ENCODE measurements around the gene GPC3.

GPC3 gene

GRCh38 chrX:133681897-133682296 is 303.5 kb downstream of the GPC3 start:
- DNase-seq (ENCODE audit: low read depth in 2 of 2), result no peak

GRCh38 chrX:133681421-133681820 is 304.0 kb downstream of the GPC3 start:
- no peak for DNase-seq (ENCODE audit: low read depth in 2 of 2)

GRCh38 chrX:133677123-133678063 is 308.0 kb downstream of the GPC3 start:
- DNase-seq (ENCODE audit: low read depth in 2 of 2), result no peak

GRCh38 chrX:133676344-133677122 is 308.9 kb downstream of the GPC3 start:
- DNase-seq (ENCODE audit: low read depth in 2 of 2), result no peak

DNA sequence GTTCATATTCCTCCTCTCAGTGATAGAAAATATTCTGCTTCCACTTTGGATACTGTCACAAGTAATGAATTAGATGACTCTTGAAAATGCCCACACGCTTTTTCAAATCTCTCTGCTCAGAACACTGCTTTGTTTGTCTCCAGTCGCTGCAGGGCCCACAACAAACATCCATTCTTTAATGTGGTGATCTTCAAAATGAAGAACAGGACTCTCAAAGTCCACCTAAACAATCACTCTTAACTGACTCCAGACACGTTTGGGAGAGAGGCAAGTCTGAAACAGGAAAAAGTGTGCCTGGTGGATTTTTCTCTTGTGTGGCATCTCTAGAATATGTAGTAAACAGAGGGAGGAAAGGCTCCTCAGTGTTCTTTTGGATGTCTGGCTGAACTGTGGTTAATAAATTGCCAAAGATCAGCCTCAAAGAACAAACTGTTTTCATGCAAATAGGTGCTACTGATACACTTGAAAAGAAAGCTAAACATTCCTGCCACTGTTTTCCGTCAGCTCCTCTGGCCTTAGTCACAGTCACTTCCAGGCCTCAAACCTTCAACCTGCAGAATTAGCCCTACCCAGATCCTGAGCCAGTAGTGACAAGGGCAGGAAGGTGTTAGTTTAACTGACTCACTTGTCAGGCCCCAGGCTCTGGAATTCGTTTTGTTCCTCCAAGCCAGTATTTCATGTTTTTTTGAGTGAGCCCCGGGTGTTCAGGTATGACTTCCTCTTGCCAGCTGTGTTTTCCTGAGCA is 310.5 kb downstream of the GPC3 start:
- DNase-seq (ENCODE audit: low read depth in 2 of 2), result no peak

GRCh38 chrX:133670383-133670782 is 315.0 kb downstream of the GPC3 start:
- no peak for DNase-seq (ENCODE audit: low read depth in 2 of 2)

DNA sequence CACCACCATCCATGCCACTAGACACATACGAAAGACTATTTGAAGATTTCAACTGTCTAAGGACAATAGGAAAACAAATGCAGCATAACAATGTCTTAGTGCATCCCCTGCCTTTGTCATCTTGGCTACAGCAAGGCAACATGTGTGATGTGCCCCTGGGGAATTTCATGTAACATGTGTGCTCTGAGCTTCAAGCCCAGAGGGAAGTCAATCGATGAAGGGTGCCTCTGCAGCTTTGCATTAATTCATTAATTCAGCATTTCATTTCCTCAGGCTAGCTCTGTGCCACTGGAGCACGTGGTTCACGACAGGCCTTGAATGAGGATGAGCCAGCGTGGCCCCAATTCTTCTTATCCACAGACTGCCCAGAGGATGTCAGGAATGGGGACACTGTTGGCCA is 316.2 kb downstream of the GPC3 start:
- no peak for DNase-seq (ENCODE audit: low read depth in 2 of 2)

- DNase-seq (ENCODE audit: low read depth in 2 of 2), result no peak
Measured at GRCh38 chrX:133668225-133668931, 317.0 kb downstream of the GPC3 start.

GRCh38 chrX:133666256-133666655 is 319.1 kb downstream of the GPC3 start:
- DNase-seq (ENCODE audit: low read depth in 2 of 2), result no peak

DNA sequence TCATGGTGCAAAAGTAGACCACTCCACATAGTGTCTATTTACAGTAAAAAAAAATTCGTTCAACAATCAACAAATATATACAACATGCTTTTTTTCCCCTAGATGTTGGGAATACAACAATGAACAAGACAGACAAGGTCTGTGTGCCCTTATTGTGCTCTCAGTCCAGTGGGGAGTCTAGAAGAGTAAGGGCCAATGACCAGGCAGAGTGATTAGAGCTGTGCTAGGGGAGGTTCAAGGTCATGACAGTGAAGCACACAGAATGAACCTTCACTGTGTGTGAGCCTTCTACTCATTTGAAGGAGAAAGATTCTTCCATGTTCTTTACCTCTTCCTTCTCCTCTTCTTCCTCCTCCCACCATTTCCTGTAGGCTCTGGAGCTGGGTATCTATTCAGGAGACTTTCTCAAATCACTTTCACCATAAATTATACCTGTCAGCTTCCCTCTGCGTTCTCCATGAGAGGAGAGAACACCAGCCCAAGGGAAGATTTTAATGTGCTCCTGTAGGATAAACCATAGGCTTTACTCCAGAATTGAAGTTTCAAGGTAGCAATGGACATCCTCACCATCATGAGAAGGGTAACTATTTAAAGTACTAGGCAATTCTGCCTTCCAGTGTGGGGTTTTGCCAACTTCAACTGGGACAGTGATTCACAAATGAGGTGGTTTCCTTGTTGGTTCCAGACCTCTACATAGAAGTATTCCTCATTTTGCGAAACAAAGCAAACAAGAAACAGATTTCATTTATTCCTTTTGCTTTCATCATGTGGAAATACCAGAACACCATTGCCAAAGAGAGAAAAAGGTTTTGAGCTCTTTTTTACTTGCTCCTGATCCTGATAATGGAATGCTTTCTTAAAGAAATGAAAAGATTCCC is 323.2 kb downstream of the GPC3 start:
- DNase-seq (ENCODE audit: low read depth in 2 of 2), result no peak

DNA sequence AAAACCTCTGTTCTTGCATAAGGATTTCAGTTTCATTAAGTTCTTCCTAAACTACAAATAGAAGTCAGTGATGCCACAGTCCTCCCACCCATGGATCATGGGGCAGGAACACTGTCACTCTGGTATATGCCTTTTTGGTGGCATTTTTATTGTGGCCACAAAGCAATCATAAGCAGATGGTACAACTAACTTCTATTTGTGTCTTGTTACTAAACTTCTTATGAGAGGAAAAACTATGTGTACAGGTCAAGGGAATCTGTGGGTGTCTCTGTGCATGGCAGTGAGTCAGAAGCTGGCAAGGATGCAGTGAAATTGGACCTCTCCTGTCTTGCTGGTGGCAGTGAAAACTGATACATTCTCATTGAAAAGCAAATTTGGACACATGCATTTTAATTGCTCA is 325.1 kb downstream of the GPC3 start:
- DNase-seq (ENCODE audit: low read depth in 2 of 2), result no peak

GRCh38 chrX:133658293-133658911 is 327.0 kb downstream of the GPC3 start:
- no peak for DNase-seq (ENCODE audit: low read depth in 2 of 2)

DNA sequence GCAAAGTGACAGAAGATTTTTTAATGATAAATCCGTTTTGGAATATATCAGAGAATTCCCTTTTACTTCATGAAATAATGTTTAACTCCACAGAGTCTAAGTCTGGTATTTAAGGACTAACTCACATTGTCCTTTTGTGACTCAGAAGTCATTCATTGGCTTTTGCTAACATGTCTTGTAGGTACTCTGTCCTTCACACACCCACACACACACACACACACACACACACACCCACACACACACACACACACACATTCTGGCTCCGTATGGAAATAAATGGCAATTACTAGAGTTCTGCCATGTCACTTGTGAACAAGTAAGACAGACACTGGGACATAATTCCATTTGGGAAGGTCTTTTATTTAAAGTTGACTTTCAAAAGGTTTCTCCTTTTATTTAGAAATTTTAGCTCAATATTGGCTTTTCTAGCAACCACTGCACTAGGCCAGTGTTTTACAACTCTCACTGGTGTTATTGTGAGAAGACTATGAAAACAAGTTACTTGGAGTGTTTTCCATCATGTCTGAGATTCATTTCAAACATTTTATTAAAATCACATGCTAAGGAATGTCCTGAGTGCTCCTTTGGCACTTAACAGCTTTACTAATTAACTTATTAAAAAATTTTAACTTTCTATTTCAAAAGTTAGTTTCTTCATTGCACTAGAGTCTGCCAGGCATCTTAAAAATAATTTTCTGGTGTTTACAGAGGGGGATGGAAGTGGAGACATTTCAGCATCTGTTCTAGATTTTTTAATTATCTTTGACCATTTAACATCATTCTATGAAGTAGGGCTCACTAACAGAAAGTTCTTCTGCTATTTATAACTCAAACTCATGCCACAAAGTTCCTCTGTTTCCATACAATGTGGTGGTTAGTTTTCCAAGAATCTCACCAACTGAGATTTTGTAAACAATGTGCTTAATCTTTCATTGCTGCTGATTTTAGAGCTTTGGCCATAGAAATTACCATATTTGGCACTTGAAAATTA is 329.8 kb downstream of the GPC3 start:
- DNase-seq (ENCODE audit: low read depth in 2 of 2), result no peak

GRCh38 chrX:133654811-133655210 is 330.6 kb downstream of the GPC3 start:
- no peak for DNase-seq (ENCODE audit: low read depth in 2 of 2)

DNA sequence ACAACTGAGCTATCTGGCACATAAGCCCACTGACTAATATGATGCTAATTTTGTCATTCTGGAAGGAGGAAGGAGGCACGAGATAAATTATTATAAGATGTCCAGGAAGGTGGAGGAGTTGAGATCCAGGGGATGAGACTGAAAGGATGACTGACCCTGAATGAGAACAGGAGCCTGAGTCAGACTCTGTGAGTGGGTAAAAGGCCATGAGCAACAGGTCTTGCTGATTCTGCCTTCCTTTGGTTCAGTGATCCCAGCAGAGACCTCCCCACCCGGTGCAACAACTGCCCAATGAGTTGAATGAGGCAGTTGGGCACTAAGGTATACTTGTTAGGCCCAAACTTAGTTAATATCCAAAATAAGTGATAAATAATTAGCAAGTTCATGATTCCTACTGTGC is 332.0 kb downstream of the GPC3 start:
- no peak for DNase-seq (ENCODE audit: low read depth in 2 of 2)

DNA sequence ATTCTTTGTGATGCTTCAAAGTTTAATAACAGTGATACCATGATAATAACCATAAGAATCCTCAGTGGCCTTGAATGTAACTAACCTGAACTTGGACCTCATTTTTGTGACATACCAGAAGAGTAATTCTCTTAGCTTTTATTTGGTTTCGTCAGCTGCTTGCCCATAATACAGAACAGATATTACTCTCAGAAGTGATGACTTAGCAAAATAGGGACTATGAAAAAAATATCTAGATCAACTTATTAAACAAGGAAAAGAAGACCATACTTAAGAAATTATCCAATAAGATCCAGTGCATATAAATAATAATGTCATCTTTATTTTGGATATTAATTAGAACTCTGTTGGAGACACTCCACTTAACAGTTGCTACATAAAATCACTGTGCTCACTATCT is 333.2 kb downstream of the GPC3 start:
- DNase-seq (ENCODE audit: low read depth in 2 of 2), result no peak

- DNase-seq (ENCODE audit: low read depth in 2 of 2), result no peak
Measured at GRCh38 chrX:133650239-133650638, 335.2 kb downstream of the GPC3 start.

DNA sequence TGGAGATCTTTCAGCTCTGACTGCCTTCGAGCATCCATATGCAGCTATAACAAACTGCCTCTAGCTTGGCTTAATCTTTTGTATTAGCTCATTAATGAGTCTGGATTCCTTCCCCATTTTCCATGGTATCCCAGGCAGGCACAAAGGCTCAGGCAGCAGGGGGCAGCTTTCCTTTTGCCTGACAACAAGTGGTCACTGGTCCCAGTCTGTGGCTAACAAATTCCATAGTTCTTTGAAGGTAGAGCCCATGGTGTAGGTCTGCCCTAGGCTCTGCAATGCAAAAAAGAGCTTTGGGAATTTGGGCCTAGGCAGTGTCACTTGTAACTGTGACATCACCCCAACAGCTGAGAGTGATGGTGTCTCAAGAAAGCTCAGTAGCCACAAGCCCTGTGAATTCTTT is 335.7 kb downstream of the GPC3 start:
- DNase-seq (ENCODE audit: low read depth in 2 of 2), result no peak

- no peak for DNase-seq (ENCODE audit: low read depth in 2 of 2)
Measured at GRCh38 chrX:133648594-133648993, 336.8 kb downstream of the GPC3 start.
